Measurements from ENCODE around the gene ART4.

Gene ART4

GRCh38 chr12:14843425-14843887 is at the start of gene ART4:
ART4 (minus strand) TSS chr12:14843526; CDS start chr12:14843113, 413 bp downstream.
- DNase-seq = no peak

GRCh38 chr12:14892726-14893505 is 49.6 kb upstream of the ART4 start:
- DNase-seq = no peak

GRCh38 chr12:14890701-14891100 is 47.4 kb upstream of the ART4 start:
- no peak for DNase-seq

- DNase-seq = no peak
Measured at GRCh38 chr12:14886271-14886670, 42.9 kb upstream of the ART4 start.

- no peak for DNase-seq
Measured at GRCh38 chr12:14885718-14886221, 42.4 kb upstream of the ART4 start, which contains the start of gene MGP. MGP (minus strand) TSS chr12:14885854; CDS start chr12:14885791, 63 bp downstream.

- DNase-seq = no peak
Measured at GRCh38 chr12:14884458-14884878, 41.1 kb upstream of the ART4 start.

GRCh38 chr12:14883686-14884085 is 40.4 kb upstream of the ART4 start:
- no peak for DNase-seq

GRCh38 chr12:14880890-14881453 is 37.6 kb upstream of the ART4 start:
- no peak for DNase-seq

- DNase-seq = no peak
Measured at GRCh38 chr12:14879222-14879933, 36.1 kb upstream of the ART4 start.

- no peak for DNase-seq
Measured at GRCh38 chr12:14878488-14878887, 35.2 kb upstream of the ART4 start.

- DNase-seq = no peak
Measured at GRCh38 chr12:14876833-14877232, 33.5 kb upstream of the ART4 start.

GRCh38 chr12:14874882-14875281 is 31.6 kb upstream of the ART4 start:
- no peak for DNase-seq

- DNase-seq = no peak
Measured at GRCh38 chr12:14873440-14874185, 30.3 kb upstream of the ART4 start.

GRCh38 chr12:14871886-14872285 is 28.6 kb upstream of the ART4 start:
- DNase-seq = no peak

- DNase-seq = no peak
Measured at GRCh38 chr12:14871247-14871646, 27.9 kb upstream of the ART4 start.

GRCh38 chr12:14868916-14869506 is 25.7 kb upstream of the ART4 start:
- DNase-seq = no peak

- no peak for DNase-seq
Measured at GRCh38 chr12:14860490-14860889, 17.2 kb upstream of the ART4 start.

GRCh38 chr12:14858513-14858912 is 15.2 kb upstream of the ART4 start:
- no peak for DNase-seq

- DNase-seq = peak; percentile 81
Measured at GRCh38 chr12:14854586-14855183, 11.4 kb upstream of the ART4 start.

GRCh38 chr12:14853961-14854360 is 10.6 kb upstream of the ART4 start:
- peak; percentile 21 for DNase-seq

- DNase-seq = no peak
Measured at GRCh38 chr12:14852880-14853279, 9.6 kb upstream of the ART4 start.

All from NCI-H526 treated with DMSO at 0.1 percent for 48 hours (cell line).